Kidney capillary endothelial cell (primary cell): Measurements from ENCODE around the gene HAO2.
"Not testable (repeated sequence)": the region's sequence is repeated elsewhere in the genome, so short reads cannot be mapped to it uniquely, and the experiment has no call there.

ENCODE experiments used
- DNase-seq: peaks from one replicate; pipeline ENCODE4 v3.0.0-alpha.2; 2018; ENCODE audit warnings: low spot score

The HAO2 gene

GRCh38 chr1:119345398-119345797, 23.2 kb upstream of the HAO2 start:
- DNase-seq, result no peak

GRCh38 chr1:119347858-119348257, 20.7 kb upstream of the HAO2 start:
- DNase-seq, result peak; percentile 27

- no peak for DNase-seq
Measured at GRCh38 chr1:119348941-119349340, 19.6 kb upstream of the HAO2 start.

- not testable (repeated sequence) for DNase-seq
Measured at GRCh38 chr1:119350866-119351265, 17.7 kb upstream of the HAO2 start.

- DNase-seq, result no peak
Measured at GRCh38 chr1:119351997-119352396, 16.6 kb upstream of the HAO2 start.

GRCh38 chr1:119353836-119354235, 14.7 kb upstream of the HAO2 start:
- no peak for DNase-seq

GRCh38 chr1:119358636-119359035, 9.9 kb upstream of the HAO2 start:
- no peak for DNase-seq

- DNase-seq, result no peak
Measured at GRCh38 chr1:119359730-119360129, 8.9 kb upstream of the HAO2 start.

- DNase-seq, result no peak
Measured at GRCh38 chr1:119361205-119361604, 7.4 kb upstream of the HAO2 start.

- DNase-seq, result no peak
Measured at GRCh38 chr1:119361620-119362344, 6.8 kb upstream of the HAO2 start.

- no peak for DNase-seq
Measured at GRCh38 chr1:119363162-119363561, 5.4 kb upstream of the HAO2 start.

GRCh38 chr1:119364640-119365039, 3.9 kb upstream of the HAO2 start:
- DNase-seq, result no peak

- no peak for DNase-seq
Measured at GRCh38 chr1:119366424-119366823, 2.2 kb upstream of the HAO2 start.

GRCh38 chr1:119367432-119368124, 1.0 kb upstream of the HAO2 start:
- DNase-seq, result peak; percentile 56

GRCh38 chr1:119370748-119371147, 2.2 kb downstream of the HAO2 start:
- DNase-seq, result no peak

- DNase-seq, result no peak
Measured at GRCh38 chr1:119371815-119372214, 3.2 kb downstream of the HAO2 start.

- DNase-seq, result no peak
Measured at GRCh38 chr1:119372503-119373086, 4.0 kb downstream of the HAO2 start.

- no peak for DNase-seq
Measured at GRCh38 chr1:119373465-119373864, 4.9 kb downstream of the HAO2 start.

GRCh38 chr1:119374208-119374874, 5.8 kb downstream of the HAO2 start:
- DNase-seq, result no peak

GRCh38 chr1:119375366-119375765, 6.8 kb downstream of the HAO2 start:
- DNase-seq, result no peak

GRCh38 chr1:119376594-119376993, 8.0 kb downstream of the HAO2 start:
- DNase-seq, result no peak

GRCh38 chr1:119377594-119377993, 9.0 kb downstream of the HAO2 start:
- not testable (repeated sequence) for DNase-seq

- DNase-seq, result no peak
Measured at GRCh38 chr1:119379117-119379516, 10.5 kb downstream of the HAO2 start.
